ENCODE measurements around the gene EZR.

EZR gene

DNA sequence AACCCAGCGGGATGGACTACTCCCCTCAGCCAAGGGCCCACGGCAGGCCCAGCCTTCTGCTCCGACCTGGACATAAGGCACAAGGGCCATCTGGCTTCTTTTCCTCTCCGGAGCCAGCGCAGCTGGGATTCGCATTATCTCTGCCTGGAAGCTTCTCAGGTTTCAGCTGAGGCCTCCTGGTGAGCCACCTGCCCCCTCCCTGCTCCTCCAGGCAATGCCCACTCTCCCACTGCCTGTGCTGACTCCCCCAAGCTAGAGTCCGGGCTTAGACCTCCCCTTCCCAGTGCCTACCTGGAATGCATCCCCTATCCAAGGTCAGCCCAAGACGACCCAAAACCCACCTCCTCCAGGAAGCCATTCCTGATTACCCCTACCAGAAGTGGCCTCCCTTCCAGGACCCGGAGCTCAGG lies 60.7 kb downstream of the EZR start:
- DNase-seq: peak; percentile 64 to 93

DNA sequence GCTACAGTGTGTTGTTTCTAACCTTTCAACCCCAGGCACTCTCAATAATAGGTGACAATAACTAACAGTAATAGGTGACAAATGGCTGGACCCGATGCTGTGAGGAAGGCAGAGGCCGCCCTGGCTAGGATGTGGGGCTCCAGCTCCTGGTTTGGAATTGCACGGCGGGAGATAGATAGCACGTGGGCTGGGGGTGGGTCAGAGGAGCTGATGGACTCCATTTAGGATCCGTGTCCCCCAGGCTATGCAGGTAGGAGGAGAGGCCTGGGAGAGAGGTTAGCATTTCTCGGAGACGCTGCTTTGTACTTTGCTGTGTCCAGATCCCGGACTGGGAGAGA lies 61.4 kb downstream of the EZR start:
- no peak for DNase-seq

DNA sequence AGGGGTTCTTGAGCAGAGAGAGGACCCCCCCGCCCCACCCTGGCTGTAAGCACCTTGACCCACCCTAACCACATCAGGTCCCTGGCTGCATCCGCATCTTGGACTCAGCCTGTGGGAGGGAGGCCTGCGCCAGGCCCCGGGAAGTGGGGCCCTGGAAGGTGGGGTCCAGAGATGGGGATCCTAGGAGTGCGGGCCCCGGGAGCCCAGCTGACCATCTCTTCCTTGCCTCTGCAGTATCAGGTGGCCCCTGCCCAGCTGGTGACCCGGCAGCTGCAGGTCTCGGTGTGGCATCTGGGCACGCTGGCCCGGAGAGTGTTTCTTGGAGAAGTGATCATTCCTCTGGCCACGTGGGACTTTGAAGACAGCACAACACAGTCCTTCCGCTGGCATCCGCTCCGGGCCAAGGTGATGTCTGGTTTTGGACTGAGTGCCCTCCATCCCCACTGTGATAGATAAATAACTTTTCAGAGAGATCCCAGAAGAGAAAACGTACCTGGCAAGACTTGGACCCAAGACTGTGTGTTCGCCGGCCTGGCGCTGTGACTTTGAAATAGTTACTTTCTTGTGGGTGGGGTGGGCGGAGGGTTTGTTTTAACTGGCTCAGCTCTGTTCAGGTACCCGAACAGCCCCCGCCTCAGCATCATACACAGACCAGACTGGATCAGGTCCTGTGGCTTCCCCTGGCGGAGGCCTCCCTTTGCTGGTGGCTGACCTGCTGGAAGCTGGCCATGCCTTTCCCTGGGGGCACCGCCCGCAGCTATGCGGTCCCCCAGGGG lies 62.0 kb downstream of the EZR start:
- no peak for DNase-seq

DNA sequence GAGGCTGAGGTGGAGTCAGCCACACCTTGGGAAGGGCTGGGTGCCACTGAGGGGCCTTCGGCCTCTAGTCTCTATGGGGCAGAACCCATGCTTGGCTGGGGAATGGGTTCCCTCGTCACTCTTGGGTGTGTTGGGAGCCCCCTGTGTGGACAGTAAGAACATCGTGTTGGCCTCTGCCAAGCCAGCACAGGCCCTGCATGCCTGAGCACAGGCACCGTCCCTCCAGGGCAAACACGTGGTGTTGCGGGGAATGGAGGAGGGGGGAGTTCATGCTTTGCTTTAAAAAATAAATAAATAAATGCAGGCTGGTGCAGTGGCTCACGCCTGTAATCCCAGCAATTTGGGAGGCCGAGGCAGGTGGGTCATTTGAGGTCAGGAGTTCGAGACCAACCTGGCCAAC lies 63.0 kb downstream of the EZR start:
- DNase-seq: no peak

DNA sequence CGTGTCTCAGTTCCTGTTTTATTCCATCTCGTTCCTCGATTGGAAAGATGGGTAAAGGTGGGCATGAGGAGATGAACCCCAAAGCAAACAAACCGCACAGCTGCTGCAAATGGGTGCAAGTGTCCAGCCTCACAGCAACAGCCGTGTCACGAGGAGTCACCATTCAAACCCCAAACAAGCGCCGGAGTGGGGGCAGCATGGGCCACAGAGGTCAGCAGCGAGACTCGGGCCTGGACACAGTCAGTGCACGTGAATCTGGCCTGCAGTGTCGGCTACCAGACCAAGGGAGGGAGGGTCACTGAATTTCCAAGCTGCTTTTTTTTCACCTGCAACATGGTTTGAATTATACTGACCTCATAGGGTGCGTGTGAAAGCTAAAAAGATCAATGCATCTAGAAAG lies 63.5 kb downstream of the EZR start:
- DNase-seq: no peak

DNA sequence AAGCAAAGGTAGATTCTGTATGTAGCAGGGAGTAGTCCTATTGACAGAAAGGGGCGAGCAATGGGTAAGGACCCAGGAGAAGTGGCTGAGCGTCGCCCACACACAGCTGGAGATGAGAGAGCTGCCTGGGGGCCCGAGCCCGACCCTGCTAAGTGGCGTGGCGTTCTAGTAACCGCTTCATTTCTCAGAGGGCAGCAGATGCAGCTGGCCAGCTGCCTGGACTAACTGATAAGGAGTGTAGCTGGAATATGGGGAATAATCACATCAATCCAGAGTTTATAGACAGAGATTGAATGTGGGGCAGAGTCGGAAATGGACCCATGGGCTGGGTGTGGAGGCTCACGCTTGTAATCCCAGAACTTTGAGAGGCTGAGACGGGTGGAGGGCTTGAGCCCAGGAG lies 64.4 kb downstream of the EZR start:
- no peak for DNase-seq

DNA sequence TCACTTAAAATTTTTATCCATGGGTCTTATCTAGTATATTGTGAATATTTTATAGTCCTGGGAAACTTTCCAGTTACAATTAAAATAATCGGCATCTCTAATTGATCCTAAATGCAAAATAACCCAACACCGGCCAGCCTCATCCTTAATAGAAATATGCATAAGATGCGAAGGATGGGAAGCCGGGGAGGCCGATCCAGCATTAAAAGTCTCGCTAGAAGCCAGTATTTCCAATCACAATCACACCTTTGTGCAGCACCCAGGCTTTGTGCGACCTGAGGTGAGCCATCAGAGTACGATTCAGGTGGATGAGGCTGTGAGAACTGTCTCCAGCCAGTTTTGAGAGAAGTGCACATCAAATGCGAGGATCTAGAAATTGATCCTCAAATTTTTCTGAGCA lies 65.4 kb downstream of the EZR start:
- no peak for DNase-seq

DNA sequence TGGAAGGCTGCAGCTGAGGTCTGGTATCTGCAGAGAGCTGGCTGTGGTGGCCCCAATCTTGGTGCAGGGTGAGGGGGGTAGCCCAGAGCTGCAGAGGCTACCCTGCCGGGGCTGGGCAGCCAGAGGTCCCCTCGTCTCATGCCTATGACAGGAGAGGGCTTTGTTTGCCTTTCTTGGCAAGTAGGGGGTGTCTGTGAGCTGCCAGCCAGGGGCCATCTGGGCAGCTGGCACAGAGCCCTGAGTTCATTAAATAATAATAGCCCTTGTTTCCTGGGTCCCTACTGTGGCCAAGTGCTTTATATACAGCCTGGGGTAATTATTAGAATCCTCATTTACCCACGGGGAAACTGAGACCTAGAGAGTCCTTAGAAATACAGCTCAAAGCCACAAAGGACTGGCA lies 66.6 kb downstream of the EZR start:
- peak; percentile 79 to 95 for DNase-seq

DNA sequence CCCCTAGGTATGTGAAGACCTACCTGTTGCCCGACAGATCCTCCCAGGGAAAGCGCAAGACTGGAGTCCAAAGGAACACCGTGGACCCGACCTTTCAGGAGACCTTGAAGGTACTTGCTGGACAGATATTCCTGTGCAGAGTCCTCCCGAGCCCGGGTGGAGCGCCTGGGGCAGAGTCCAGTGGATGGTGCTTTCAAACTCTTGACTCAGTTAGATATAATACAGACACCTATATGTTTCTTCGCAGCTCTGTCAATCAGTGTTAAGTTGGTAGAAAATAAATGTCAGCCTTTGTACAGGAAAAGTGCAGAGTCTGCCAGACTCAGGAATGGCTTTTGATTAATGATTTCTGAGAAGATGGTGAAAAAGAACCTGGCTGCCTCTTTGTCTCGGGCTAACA lies 67.2 kb downstream of the EZR start:
- DNase-seq: no peak

DNA sequence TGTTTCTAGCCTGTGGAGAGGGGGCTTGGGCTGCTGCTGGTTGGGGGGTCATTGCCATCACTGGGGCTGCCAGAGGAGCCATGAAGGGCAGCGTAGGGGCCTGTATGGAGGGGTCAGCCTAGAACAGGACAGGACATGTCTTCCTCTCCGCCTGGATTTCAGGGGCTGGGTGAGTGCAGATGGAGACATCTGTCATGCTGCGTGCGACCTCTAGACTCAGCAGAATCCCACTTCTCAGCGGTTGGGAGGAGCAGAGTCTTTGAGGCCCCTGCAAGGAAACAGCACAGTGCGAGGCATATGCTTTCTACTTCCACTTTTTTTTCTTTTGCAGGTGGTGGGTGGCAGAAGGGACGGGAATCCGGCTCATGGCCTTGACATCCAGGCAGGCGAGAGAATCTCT lies 67.9 kb downstream of the EZR start:
- DNase-seq: no peak

DNA sequence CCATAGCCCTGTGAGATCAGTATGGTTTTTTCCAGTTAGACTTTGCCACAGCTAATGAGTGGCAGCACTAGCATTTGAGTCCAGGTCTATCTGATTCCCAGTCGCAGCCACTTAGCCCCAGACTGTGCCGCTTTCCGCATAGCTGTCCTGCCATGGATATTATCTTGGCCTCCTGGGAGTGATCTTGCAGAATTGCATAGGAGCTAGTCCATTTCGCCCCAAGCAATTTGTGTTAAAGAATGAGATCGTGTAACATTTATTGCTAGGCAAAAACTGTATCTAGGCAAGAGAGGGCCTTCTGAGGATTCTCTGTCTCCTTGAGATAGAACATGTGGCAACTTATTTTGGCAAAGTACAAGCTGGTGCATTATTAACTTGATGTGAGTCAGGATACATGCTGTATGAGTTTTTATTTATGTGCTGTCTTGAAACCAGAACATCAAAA lies 74.2 kb downstream of the EZR start:
- DNase-seq: no peak

DNA sequence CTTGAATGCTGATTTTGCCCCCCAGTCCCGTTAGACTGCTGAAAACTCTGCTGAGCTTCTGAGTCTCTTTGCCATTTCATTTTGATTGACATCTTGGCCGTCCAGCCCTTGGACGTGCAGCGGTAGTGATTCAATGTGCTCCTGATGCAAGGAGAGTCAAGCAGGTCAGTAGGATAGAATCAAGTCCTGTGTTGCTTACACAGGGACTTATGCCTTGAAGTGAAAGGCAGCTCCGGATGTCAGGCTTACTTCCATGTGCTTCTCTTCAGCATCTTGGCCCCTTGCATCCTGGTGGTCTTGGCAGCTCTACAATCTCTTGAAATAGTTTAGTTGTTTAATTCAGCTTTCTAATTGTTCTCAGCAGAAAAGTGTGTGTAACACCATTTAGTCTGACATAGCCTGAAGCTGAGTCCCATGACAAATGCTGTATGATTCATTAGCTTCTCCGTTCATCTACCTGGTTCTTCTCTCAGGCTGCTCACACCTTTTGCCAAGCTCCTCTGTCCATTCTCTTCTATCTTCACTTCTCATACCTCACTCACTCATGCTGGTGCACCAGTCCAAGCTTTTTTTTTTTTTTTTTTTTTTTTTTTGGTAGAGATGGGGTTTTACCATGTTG lies 76.0 kb downstream of the EZR start:
- no peak for DNase-seq

DNA sequence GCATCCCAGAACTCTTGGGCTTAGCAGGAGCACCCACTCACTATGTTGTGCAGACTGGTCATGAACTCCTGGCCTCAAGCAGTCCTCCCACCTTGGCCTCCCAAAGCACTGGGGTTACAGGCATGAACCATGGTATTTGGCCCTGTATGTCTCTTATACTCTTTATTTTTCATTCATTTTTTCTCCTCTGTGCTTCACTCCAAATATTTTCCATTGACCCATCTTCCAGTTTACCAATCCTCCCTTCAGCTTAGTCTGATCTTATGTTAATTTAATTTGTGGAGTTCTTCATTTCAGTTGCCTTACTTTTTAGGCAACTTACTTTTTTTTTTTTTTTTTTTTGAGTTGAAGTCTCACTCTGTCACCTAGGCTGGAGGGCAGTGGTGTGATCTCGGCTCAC lies 79.5 kb downstream of the EZR start:
- no peak for DNase-seq

DNA sequence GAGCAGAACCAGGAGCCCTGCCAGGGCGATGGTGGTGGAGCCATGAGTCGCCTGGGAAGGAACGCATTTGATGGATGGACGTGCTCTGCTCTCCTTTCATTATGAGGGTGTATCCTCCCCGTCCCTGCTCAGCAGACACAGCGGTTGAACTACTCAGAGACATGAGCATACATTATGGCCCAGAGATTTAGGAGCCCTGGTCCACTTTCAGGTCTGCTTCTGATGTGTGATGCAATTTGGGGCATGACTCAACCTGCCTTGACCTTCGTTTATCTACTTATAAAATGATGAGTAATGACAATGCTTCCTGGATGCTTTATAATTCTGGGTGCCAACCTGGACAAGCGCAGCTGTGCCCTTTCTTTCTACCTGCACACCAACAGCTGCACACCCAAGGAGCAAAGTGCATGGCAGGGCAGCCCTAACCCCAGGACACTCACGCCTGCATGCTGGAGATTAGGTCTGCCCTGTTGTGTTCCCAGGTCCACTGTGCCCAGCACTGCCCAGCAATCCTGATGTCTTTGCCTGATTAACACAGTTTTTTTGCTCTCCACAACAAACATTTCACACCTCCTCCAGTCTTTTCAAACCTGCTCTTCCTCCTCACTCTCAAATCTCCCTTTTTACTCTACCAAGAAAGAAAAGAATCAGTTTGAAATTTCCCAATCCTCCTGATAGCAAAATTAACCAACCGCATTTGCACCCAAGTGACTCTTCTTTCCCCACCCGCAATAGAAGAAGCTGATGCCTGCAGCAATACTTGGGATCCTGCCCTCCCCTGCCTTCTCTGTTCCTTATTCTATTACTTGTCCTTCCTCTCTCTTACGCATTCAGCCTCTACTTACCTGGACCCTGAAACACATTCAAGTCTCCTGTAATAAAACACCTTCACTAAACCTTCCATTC lies 81.2 kb downstream of the EZR start:
- no peak for DNase-seq

DNA sequence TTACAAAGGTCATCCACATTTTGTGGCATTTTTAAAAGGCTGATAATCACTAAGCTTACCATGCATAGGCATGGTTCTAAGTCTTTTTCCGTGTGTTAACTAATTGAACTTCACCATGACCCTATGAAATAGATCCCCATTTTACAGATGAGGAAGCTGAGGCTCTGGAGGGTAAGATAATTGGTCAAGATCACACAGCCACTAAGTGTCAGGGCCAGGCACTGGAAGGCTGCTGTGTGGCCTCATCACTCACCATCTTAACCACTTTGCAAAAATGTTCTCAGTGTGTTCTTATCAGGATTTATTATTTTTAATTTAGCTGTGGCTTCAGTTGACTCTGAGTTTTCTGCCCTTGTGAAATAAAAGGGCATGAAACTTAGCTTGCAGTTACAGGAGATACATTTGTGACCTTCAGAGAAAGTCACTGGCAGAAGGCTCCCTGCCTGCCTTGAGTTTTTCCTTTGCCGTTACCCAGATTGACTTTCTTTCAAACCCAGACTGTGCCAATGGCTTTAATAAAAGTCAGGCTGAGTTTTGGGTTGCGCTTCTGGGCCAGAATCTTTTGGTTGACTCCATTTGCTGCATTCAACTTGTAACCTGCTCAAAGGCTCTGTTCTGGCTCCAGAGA lies 82.0 kb downstream of the EZR start:
- DNase-seq: no peak

DNA sequence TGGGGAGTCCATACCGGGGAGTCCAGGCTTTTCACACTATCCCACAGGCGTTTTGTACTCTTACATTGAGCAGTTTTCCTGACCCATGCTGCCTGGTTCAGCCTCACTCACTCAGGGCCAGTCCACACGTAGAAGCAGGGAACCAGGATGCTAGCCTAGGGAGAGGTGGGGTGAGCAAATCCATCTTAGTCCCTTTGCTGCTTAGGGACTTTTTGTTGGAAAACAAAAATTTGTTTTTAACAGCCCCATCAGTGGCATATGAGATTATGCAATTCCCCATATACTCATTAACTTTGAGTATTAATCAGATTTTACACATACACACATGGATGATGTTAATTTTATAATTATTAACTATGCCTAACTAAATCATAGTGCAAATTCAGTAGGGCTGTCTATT lies 84.2 kb downstream of the EZR start:
- no peak for DNase-seq

DNA sequence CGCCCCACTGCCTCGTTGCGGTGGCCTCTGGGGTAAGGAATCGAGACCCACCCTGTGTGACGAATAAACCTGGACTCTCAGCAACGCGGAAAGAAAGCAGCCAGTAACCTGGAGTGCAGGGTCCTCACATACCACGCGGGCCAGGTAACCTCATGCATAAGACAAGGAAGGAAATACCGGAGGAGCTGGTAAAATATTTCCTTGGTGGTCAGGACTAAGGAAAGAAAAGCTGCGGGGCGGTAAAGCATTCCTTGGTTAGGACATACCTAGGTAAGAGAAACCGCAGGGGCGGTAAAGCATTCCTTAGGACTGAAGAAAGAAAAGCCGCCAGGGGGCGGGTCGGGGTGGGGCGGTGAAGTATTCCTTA lies 88.6 kb downstream of the EZR start:
- DNase-seq: no peak

DNA sequence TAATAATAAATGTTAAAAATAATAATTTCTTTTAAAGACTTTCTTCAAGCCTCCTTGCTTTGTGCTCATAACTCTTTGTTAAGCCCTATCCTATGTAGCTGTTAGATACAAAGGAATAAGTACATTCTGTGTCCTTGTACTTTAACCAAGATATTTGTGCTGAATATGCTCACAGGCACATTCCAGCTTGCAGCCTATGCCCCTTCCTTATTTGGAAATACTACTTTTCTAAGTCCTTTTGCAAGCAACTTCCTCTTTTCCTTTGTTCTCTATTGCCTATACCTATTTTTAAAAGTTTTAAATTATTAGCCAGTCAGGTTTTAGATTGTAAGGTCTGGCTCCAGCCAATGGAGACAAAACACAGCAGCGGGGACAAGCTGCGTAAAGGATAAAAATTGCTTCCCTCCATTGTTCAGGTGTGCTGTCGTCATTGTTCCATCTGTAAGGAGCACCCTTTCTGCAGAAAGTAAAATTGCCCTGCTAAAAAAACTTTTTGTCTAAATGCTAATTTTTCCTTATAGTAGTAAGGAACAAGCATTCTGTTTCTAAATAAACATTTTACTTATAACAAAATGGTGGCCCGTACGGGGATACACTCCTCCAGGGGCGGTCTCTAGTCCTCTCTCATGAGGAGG lies 89.1 kb downstream of the EZR start:
- no peak for DNase-seq

DNA sequence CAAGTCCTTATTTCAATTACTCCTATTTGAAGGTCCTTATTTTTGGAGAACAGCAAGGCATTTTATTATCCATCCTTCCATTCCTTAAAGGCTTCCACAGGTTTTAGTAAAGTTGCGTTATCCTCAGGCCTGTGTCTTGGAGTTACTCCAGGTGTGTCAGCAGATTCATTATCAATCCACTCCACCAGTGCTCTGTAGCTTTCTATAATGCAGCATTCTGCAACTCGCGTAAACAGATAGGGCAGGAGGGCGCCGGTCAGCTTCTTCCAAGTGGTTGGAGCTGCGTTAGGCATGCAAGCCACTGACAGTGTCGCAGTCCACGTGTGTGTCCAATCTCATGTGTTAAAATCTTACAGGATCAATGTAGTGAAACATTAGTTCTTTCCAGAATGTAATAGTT lies 93.5 kb downstream of the EZR start:
- DNase-seq: no peak

DNA sequence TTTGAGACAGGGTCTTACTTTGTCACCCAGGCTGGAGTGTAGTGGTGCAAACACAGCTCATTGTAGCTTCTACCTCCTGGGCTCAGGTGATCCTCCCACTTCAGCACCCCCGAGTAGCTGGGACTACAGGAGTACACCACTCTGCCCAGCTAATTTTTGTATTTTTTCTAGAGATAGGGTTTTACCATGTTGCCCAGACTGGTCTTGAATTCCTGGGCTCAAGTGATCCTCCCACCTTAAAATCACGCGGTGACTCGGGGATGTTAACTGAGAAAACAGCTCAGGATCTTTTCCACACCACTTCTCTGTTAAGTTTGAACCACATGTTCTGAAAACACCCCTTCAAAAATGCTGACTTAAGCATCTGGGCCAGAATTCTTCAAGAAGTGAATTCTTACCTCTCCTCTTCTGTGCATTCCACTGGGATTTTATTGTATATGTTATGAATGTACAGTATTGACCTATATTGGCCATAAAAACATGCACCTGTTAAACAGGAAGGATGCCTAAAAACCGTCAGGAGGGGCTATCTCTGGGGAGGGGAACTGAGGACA lies 96.9 kb downstream of the EZR start:
- no peak for DNase-seq

DNA sequence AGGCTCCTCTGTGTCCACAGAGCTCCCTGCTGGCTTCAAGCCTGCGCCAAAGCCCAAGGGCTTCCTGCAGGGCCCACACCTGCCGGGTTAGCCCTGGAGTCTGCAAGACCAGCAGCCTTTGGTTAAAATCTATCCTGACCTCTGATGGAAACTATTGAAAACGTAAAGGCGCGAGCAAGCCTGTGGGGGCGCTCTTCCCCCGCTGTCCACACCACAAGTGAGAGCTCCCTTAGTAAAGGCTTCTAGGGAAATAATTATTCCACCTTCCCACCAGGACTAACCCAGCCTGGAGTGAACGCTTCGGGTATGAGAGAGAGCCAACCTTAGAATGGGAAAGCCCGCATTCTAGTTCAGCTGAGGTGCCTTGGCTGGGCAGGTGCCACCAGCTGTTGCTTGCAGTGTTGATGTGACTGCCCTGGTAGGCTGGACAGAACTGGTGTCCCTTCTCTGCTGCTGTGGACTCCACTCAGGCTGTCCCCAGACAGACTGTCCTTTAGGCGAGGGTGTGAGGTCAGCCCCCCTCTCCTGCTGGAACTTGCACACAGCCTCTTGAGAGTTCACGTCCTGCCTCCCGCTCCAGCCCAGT lies 100.6 kb downstream of the EZR start:
- DNase-seq: no peak

Data from NCI-H446 (cell line).